HFFc6 (cell line): ENCODE data around the gene PARD3. TPM values are rescaled to one million over a fixed set of nuclear protein-coding genes. Genes with fewer than 3 reads are reported as not detected.

Experiments
- DNase-seq: peaks from one replicate; pipeline ENCODE4 v3.0.0-alpha.2; 2018
- H3K27ac Mint-ChIP-seq: 2 replicates; pipeline ENCODE4 v1.8.0; 2020; ENCODE audit warnings: mild to moderate bottlenecking, mixed read lengths
- H3K27me3 Mint-ChIP-seq: 2 replicates; pipeline ENCODE4 v1.8.0; 2021; ENCODE audit warnings: mild to moderate bottlenecking, moderate library complexity, mixed read lengths; ENCODE audit not compliant: insufficient read depth
- H3K36me3 Mint-ChIP-seq: 2 replicates; pipeline ENCODE4 v1.8.0; 2021; ENCODE audit warnings: low read depth, mixed read lengths
- H3K4me1 Mint-ChIP-seq: 2 replicates; pipeline ENCODE4 v1.8.0; 2020; ENCODE audit warnings: low read depth, mixed read lengths
- H3K4me3 Mint-ChIP-seq: 2 replicates; pipeline ENCODE4 v1.8.0; 2020; ENCODE audit warnings: mild to moderate bottlenecking, moderate library complexity, mixed read lengths
- H3K9me3 Mint-ChIP-seq: 2 replicates; pipeline ENCODE4 v1.8.0; 2020; ENCODE audit warnings: mild to moderate bottlenecking, mixed read lengths
- CTCF ChIP-seq: fragments of 200-600 bp; sonication (generic); IDR thresholded peaks from 2 replicates; pipeline ENCODE4 v1.5.0; 2021; ENCODE audit warnings: antibody characterized with exemption, mild to moderate bottlenecking
- total RNA-seq, 6 experiments: library from RNA; stranded (reverse); fragmentation: NEBNext Ultra II Directional; extraction: Animal tissue kit (Norgen Biotek cat#: 25700); gene quantifications; 2 replicates in 1 of 6; 3 replicates in 5 of 6; pipeline ENCODE4 v1.2.3, GENCODE V29; 2021

Gene PARD3
- total RNA-seq, 6 experiments from 2014 or later = 19.9 to 24.3 (median 23.1) TPM

GRCh38 chr10:34567659-34568253 is 247.3 kb downstream of the PARD3 start:
- peaks cover 12% of the 10 kb centered on the region for H3K4me1 Mint-ChIP-seq
- no peaks in the 10 kb centered on the region for H3K36me3 Mint-ChIP-seq
- H3K27me3 Mint-ChIP-seq = no peaks in the 10 kb centered on the region; the same call in 1 of the 2 replicates
- H3K9me3 Mint-ChIP-seq = no peaks in the 10 kb centered on the region
- no peak overlapping the region for H3K27ac Mint-ChIP-seq
- TF ChIP-seq CTCF = no peak
- no peak for DNase-seq
- no peak overlapping the region for H3K4me3 Mint-ChIP-seq

- Mint-ChIP-seq H3K27ac (peak overlapping the region; percentile 1; the same call in 1 of the 2 replicates), H3K36me3 (no peaks in the 10 kb centered on the region), H3K9me3 (no peaks in the 10 kb centered on the region), H3K27me3 (no peaks in the 10 kb centered on the region; the same call in 1 of the 2 replicates), H3K4me1 (peaks cover 12% of the 10 kb centered on the region), H3K4me3 (no peak overlapping the region)
- no peak for TF ChIP-seq CTCF
- DNase-seq = peak; percentile 11
Measured at GRCh38 chr10:34565934-34566333, 249.2 kb downstream of the PARD3 start.

- H3K9me3 Mint-ChIP-seq = no peaks in the 10 kb centered on the region
- H3K36me3 Mint-ChIP-seq = no peaks in the 10 kb centered on the region; the same call in 1 of the 2 replicates
- TF ChIP-seq CTCF = no peak
- peaks cover 2% of the 10 kb centered on the region; the same call in 1 of the 2 replicates for H3K27me3 Mint-ChIP-seq
- DNase-seq = no peak
- no peak overlapping the region for H3K27ac Mint-ChIP-seq
- no peak overlapping the region for H3K4me3 Mint-ChIP-seq
- peaks cover 39% of the 10 kb centered on the region for H3K4me1 Mint-ChIP-seq
Measured at GRCh38 chr10:34558093-34558583, 257.0 kb downstream of the PARD3 start.

GRCh38 chr10:34557173-34557572 is 257.9 kb downstream of the PARD3 start:
- no peak for TF ChIP-seq CTCF
- Mint-ChIP-seq H3K9me3 (no peaks in the 10 kb centered on the region), H3K27ac (peak overlapping the region; percentile 95), H3K4me3 (peak overlapping the region; percentile 81; the same call in 1 of the 2 replicates), H3K27me3 (peaks cover 2% of the 10 kb centered on the region; the same call in 1 of the 2 replicates), H3K36me3 (no peaks in the 10 kb centered on the region; the same call in 1 of the 2 replicates), H3K4me1 (peaks cover 39% of the 10 kb centered on the region)
- DNase-seq = no peak

GRCh38 chr10:34555653-34556052 is 259.4 kb downstream of the PARD3 start:
- no peak for DNase-seq
- no peak for TF ChIP-seq CTCF

More at GRCh38 chr10:34555653-34556052, 259.4 kb downstream of the PARD3 start:
- peak overlapping the region; percentile 95 for H3K27ac Mint-ChIP-seq
- H3K27me3 Mint-ChIP-seq = peaks cover 2% of the 10 kb centered on the region; the same call in 1 of the 2 replicates
- no peaks in the 10 kb centered on the region for H3K9me3 Mint-ChIP-seq
- peaks cover 39% of the 10 kb centered on the region for H3K4me1 Mint-ChIP-seq
- no peaks in the 10 kb centered on the region; the same call in 1 of the 2 replicates for H3K36me3 Mint-ChIP-seq
- H3K4me3 Mint-ChIP-seq = peak overlapping the region; percentile 81; the same call in 1 of the 2 replicates
